Breast epithelium (tissue), 4 donors: ENCODE results near the gene PPM1H. TPM values are rescaled to one million over a fixed set of nuclear protein-coding genes. Genes with fewer than 3 reads are reported as not detected.

Source experiments
- DNase-seq, 2 donors: peaks; one replicate each; pipeline ENCODE4 v3.0.0-alpha.2; 2019; ENCODE audit warnings: low spot score in 2 of 2
- H3K27ac ChIP-seq, 2 donors: fragments of 200-600 bp; sonication (generic) in 1 of 2; one replicate each; pipeline ENCODE4 v1.5.1; 2016 to 2019; ENCODE audit warnings: mild to moderate bottlenecking in 1 of 2
- H3K27me3 ChIP-seq, 2 donors: fragments of 200-600 bp; sonication (generic) in 1 of 2; one replicate each; pipeline versions ENCODE4 v1.5.1 to v1.6.0; 2017 to 2019; ENCODE audit warnings: control low read depth in 1 of 2, mild to moderate bottlenecking in 1 of 2
- H3K36me3 ChIP-seq: fragments of 200-600 bp; one replicate; pipeline ENCODE4 v1.5.1; 2019
- H3K4me1 ChIP-seq, 2 donors: fragments of 200-600 bp; sonication (generic); one replicate each; pipeline ENCODE4 v1.5.1; 2016 to 2019; ENCODE audit warnings: control low read depth in 1 of 2
- H3K4me3 ChIP-seq, 3 donors: fragments of 200-600 bp; sonication (generic); 1 replicate in 2 of 3; 2 replicates in 1 of 3; pipeline ENCODE4 v1.5.1; 2016 to 2019; ENCODE audit warnings: mild to moderate bottlenecking in 3 of 3, moderate library complexity in 2 of 3
- H3K9me3 ChIP-seq, 2 donors: fragments of 200-600 bp; sonication (generic) in 1 of 2; one replicate each; pipeline ENCODE4 v1.5.1; 2016 to 2019; ENCODE audit warnings: control low read depth in 1 of 2
- CTCF ChIP-seq, 3 donors: fragments of 450-650 bp; IDR thresholded peaks; one replicate each; pipeline ENCODE4 v1.5.1; 2016 to 2017; ENCODE audit warnings: antibody characterized with exemption in 3 of 3, mild to moderate bottlenecking in 3 of 3, moderate library complexity in 3 of 3
- POLR2A ChIP-seq: fragments of 450-650 bp; IDR thresholded peaks from one replicate; pipeline ENCODE4 v1.6.1; 2016; ENCODE audit warnings: antibody characterized with exemption, mild to moderate bottlenecking, moderate library complexity
- POLR2AphosphoS5 ChIP-seq, 3 donors: sonication (generic); formaldehyde crosslinking; IDR thresholded peaks; one replicate each; pipeline ENCODE4 v1.6.1; 2017; ENCODE audit warnings: antibody characterized with exemption in 3 of 3
- intact Hi-C: fragments of 100-400 bp; cut with DNase I; formaldehyde crosslinking; loops from one replicate; pipeline ENCODE4 v1.15.1; 2023; ENCODE audit warnings: low total_unique reads
- total RNA-seq, 3 donors: library from RNA; depleted of rRNA; stranded (reverse); fragments of >200 nt; gene quantifications; one replicate each; pipeline ENCODE4 v1.1.0, GENCODE V29; 2016

PPM1H gene
- total RNA-seq, 3 donors from 2014 or later: 2.2 to 15.4 (median 13.5) TPM

DNA sequence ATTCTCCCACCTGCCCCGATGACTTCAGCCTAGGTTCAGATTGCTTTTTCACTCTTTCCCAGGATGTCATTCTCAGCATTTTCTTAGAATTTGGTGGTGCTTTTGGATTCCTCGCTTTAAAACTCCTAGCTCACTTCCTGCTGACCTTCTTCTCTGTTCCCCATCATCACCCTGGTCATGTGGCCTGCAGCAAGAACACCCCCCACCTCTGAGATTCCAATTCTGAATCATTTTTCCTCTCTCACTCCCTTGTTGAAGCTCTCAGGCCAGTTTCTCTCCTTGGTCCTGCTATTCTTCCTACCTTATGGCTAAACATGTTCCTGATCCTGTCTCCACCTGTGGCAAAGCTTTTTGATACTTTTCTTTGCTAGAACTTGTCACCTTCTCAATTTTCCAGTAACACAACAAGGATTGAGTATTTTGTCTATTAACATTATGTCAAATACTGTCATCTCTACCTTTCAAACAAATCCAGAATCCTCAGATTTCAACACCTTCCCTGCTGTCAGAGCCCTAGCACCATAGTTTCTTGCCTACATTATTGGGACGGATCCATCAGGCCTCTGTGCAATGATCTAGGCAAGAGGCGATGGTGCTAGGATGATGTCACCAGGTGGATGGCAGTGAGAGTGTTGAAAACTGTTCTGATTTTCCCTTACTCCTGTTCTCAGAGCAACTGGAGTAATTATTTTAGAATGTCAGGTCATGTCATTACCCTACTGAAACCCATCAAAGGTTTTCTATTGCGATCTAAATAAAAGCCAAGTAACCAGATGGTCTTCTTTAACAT lies 234.7 kb downstream of the PPM1H start:
- Histone ChIP-seq H3K9me3 (no peaks in the 10 kb centered on the region), H3K4me3 (no peak overlapping the region), H3K27me3 (no peaks in the 10 kb centered on the region), H3K36me3 (no peaks in the 10 kb centered on the region), H3K27ac (peak overlapping the region; percentile 26 to 48), H3K4me1 (peaks cover 7 to 14% of the 10 kb centered on the region in 2 donors)
- no peak for DNase-seq
- intact Hi-C loops: no loop called here
- TF ChIP-seq CTCF (IDR thresholded peaks at IDR 0.05) (no peak), POLR2A (no peak), POLR2AphosphoS5 (IDR thresholded peaks at IDR 0.05) (no peak)

- intact Hi-C loops: no loop called here
- DNase-seq: no peak
- Histone ChIP-seq H3K9me3 (no peaks in the 10 kb centered on the region), H3K27me3 (no peaks in the 10 kb centered on the region), H3K4me1 (peaks cover 6 to 14% of the 10 kb centered on the region in 2 donors), H3K36me3 (no peaks in the 10 kb centered on the region), H3K27ac (peak overlapping the region; percentile 64 to 80), H3K4me3 (no peak overlapping the region)
- TF ChIP-seq POLR2A (no peak), CTCF (IDR thresholded peaks at IDR 0.05) (no peak), POLR2AphosphoS5 (IDR thresholded peaks at IDR 0.05) (no peak)
These were observed 236.2 kb downstream of the PPM1H start for GRCh38 chr12:62698701-62699101.

GRCh38 chr12:62697893-62698292 lies 237.1 kb downstream of the PPM1H start:
- no peaks in the 10 kb centered on the region for H3K36me3 ChIP-seq
- TF ChIP-seq POLR2A (no peak), POLR2AphosphoS5 (IDR thresholded peaks at IDR 0.05) (no peak), CTCF (IDR thresholded peaks at IDR 0.05) (no peak)
- no peaks in the 10 kb centered on the region for H3K27me3 ChIP-seq
- peaks cover 0 to 6% of the 10 kb centered on the region in 2 donors for H3K4me1 ChIP-seq
- no peak overlapping the region for H3K4me3 ChIP-seq
- peak overlapping the region; percentile 80 to 86 for H3K27ac ChIP-seq
- DNase-seq: no peak
- intact Hi-C loops: no loop called here
- H3K9me3 ChIP-seq: no peaks in the 10 kb centered on the region

- H3K27ac ChIP-seq: no peak overlapping the region
- no peaks in the 10 kb centered on the region for H3K36me3 ChIP-seq
- H3K9me3 ChIP-seq: no peaks in the 10 kb centered on the region
- no peaks in the 10 kb centered on the region for H3K27me3 ChIP-seq
- H3K4me3 ChIP-seq: no peak overlapping the region
- TF ChIP-seq CTCF (IDR thresholded peaks at IDR 0.05): no peak
- TF ChIP-seq POLR2A: no peak
- TF ChIP-seq POLR2AphosphoS5 (IDR thresholded peaks at IDR 0.05): no peak
- intact Hi-C loops: no loop called here
- H3K4me1 ChIP-seq: no peaks in the 10 kb centered on the region
- no peak for DNase-seq
These were observed 239.3 kb downstream of the PPM1H start for GRCh38 chr12:62695696-62696095.

GRCh38 chr12:62694632-62695031 lies 240.3 kb downstream of the PPM1H start:
- no peaks in the 10 kb centered on the region for H3K9me3 ChIP-seq
- intact Hi-C loops: no loop called here
- H3K36me3 ChIP-seq: no peaks in the 10 kb centered on the region
- no peaks in the 10 kb centered on the region for H3K27me3 ChIP-seq
- H3K27ac ChIP-seq: peak overlapping the region; percentile 64 to 65
- TF ChIP-seq CTCF (IDR thresholded peaks at IDR 0.05): no peak
- TF ChIP-seq POLR2A: no peak
- no peak for TF ChIP-seq POLR2AphosphoS5 (IDR thresholded peaks at IDR 0.05)
- no peak for DNase-seq
- no peaks in the 10 kb centered on the region for H3K4me1 ChIP-seq
- no peak overlapping the region for H3K4me3 ChIP-seq
